Hepatocyte (in vitro differentiated cells): ENCODE data around the gene TAF1C. TPM values are rescaled to one million over a fixed set of nuclear protein-coding genes. Genes with fewer than 3 reads are reported as not detected.

Experiments used
- DNase-seq: peaks from one replicate; pipeline ENCODE4 v3.0.0-alpha.2; 2016; ENCODE audit warnings: low spot score
- H2AFZ ChIP-seq: fragments of 200-600 bp; sonication (generic); 2 replicates; pipeline ENCODE4 v1.6.0; 2016; ENCODE audit warnings: antibody characterized with exemption, mild to moderate bottlenecking
- H3K27ac ChIP-seq: fragments of 200-600 bp; sonication (generic); 2 replicates; pipeline ENCODE4 v1.5.1; 2016; ENCODE audit warnings: mild to moderate bottlenecking
- H3K27me3 ChIP-seq: fragments of 200-600 bp; sonication (generic); 2 replicates; pipeline ENCODE4 v1.6.1; 2016
- H3K36me3 ChIP-seq: fragments of 200-600 bp; sonication (generic); replicated peaks from 2 replicates; pipeline ENCODE4 v1.5.1; 2016; ENCODE audit warnings: low read depth; ENCODE audit not compliant: insufficient read depth
- H3K4me1 ChIP-seq: fragments of 200-600 bp; sonication (generic); 2 replicates; pipeline ENCODE4 v1.5.1; 2016; ENCODE audit warnings: mild to moderate bottlenecking, moderate library complexity; ENCODE audit not compliant: insufficient read depth
- H3K4me2 ChIP-seq: fragments of 200-600 bp; sonication (generic); 2 replicates; pipeline ENCODE4 v1.6.0; 2016
- H3K4me3 ChIP-seq: fragments of 200-600 bp; sonication (generic); 2 replicates; pipeline ENCODE4 v1.5.1; 2016; ENCODE audit warnings: mild to moderate bottlenecking
- H3K79me2 ChIP-seq: fragments of 200-600 bp; sonication (generic); 2 replicates; pipeline ENCODE4 v1.6.0; 2017; ENCODE audit warnings: mild to moderate bottlenecking
- H3K9me2 ChIP-seq: fragments of 200-600 bp; sonication (generic); replicated peaks from 2 replicates; pipeline ENCODE4 v1.6.0; 2017; ENCODE audit warnings: mild to moderate bottlenecking; ENCODE audit not compliant: insufficient read depth
- H3K9me3 ChIP-seq: fragments of 200-600 bp; sonication (generic); 2 replicates; pipeline ENCODE4 v1.5.1; 2016; ENCODE audit warnings: low read depth, mild to moderate bottlenecking
- H4K20me1 ChIP-seq: fragments of 200-600 bp; sonication (generic); 2 replicates; pipeline ENCODE4 v1.6.0; 2016; ENCODE audit warnings: mild to moderate bottlenecking; ENCODE audit not compliant: insufficient read depth, poor library complexity, severe bottlenecking
- EZH2 ChIP-seq: fragments of 200-600 bp; sonication (generic); IDR thresholded peaks from 2 replicates; pipeline ENCODE4 v1.6.1; 2016; ENCODE audit warnings: antibody characterized with exemption, mild to moderate bottlenecking, borderline replicate concordance
- EZH2phosphoT487 ChIP-seq: fragments of 200-600 bp; sonication (generic); IDR thresholded peaks from one replicate; pipeline ENCODE4 v1.6.1; 2018; ENCODE audit warnings: antibody characterized with exemption, mild to moderate bottlenecking, low read depth, moderate library complexity; ENCODE audit not compliant: unreplicated experiment, severe bottlenecking
- WGBS: methylation state at CpG from one replicate; pipeline ENCODE4 v1.1.6; 2016; ENCODE audit warnings: low lambda C conversion rate; ENCODE audit errors: missing lambda C conversion rate; 5-methylcytosine and 5-hydroxymethylcytosine counted together
- polyA plus RNA-seq: library from polyadenylated mRNA; unstranded; fragments of >200 nt; fragmentation: Nextera tagmentation; extraction: Ambion mirVana; gene quantifications from 2 replicates; pipeline ENCODE4 v1.2.1, GENCODE V29; 2016
- total RNA-seq: library from RNA; depleted of rRNA; stranded (reverse); fragments of >200 nt; gene quantifications from 2 replicates; pipeline ENCODE4 v1.2.3, GENCODE V29; 2014
- TF ChIP-seq, protein P1 (sequence below): fragments of 200-600 bp; sonication (generic); IDR thresholded peaks from 2 replicates; pipeline ENCODE4 v1.5.1; 2016; ENCODE audit warnings: antibody characterized with exemption, mild to moderate bottlenecking; ENCODE audit not compliant: poor library complexity

The TAF1C gene
- total and polyA plus RNA-seq, 2 experiments from 2014 or later, result 30.2 to 39.2 TPM

- Histone ChIP-seq H3K9me3 (no peaks in the 10 kb centered on the region), H3K9me2 (no peaks in the 10 kb centered on the region), H3K4me1 (peaks cover 6% of the 10 kb centered on the region), H3K4me2 (no peak overlapping the region), H3K4me3 (no peak overlapping the region), H4K20me1 (no peaks in the 10 kb centered on the region), H2AFZ (no peak overlapping the region), H3K27me3 (no peaks in the 10 kb centered on the region), H3K79me2 (no peaks in the 10 kb centered on the region), H3K36me3 (no peaks in the 10 kb centered on the region), H3K27ac (no peak overlapping the region)
- TF ChIP-seq, protein P1, sequence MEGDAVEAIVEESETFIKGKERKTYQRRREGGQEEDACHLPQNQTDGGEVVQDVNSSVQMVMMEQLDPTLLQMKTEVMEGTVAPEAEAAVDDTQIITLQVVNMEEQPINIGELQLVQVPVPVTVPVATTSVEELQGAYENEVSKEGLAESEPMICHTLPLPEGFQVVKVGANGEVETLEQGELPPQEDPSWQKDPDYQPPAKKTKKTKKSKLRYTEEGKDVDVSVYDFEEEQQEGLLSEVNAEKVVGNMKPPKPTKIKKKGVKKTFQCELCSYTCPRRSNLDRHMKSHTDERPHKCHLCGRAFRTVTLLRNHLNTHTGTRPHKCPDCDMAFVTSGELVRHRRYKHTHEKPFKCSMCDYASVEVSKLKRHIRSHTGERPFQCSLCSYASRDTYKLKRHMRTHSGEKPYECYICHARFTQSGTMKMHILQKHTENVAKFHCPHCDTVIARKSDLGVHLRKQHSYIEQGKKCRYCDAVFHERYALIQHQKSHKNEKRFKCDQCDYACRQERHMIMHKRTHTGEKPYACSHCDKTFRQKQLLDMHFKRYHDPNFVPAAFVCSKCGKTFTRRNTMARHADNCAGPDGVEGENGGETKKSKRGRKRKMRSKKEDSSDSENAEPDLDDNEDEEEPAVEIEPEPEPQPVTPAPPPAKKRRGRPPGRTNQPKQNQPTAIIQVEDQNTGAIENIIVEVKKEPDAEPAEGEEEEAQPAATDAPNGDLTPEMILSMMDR, result no peak
- TF ChIP-seq EZH2, result no peak
- no peak for TF ChIP-seq EZH2phosphoT487
- no peak for DNase-seq
- whole genome bisulfite sequencing, result 96% methylated on average over 3 of the region's 3 CpGs
These were observed 37.7 kb upstream of the TAF1C start for GRCh38 chr16:84224554-84224953.

- Histone ChIP-seq H3K4me1 (peaks cover 6% of the 10 kb centered on the region), H3K36me3 (no peaks in the 10 kb centered on the region), H4K20me1 (no peaks in the 10 kb centered on the region), H3K4me2 (no peak overlapping the region), H2AFZ (no peak overlapping the region), H3K27ac (no peak overlapping the region), H3K4me3 (no peak overlapping the region), H3K79me2 (no peaks in the 10 kb centered on the region), H3K9me2 (no peaks in the 10 kb centered on the region), H3K9me3 (no peaks in the 10 kb centered on the region), H3K27me3 (no peaks in the 10 kb centered on the region)
- no peak for DNase-seq
- 91% methylated on average over 4 of the region's 4 CpGs for WGBS
- TF ChIP-seq, protein P1, result no peak
- no peak for TF ChIP-seq EZH2
- no peak for TF ChIP-seq EZH2phosphoT487
These were observed 36.6 kb upstream of the TAF1C start for GRCh38 chr16:84223456-84223855.

DNA sequence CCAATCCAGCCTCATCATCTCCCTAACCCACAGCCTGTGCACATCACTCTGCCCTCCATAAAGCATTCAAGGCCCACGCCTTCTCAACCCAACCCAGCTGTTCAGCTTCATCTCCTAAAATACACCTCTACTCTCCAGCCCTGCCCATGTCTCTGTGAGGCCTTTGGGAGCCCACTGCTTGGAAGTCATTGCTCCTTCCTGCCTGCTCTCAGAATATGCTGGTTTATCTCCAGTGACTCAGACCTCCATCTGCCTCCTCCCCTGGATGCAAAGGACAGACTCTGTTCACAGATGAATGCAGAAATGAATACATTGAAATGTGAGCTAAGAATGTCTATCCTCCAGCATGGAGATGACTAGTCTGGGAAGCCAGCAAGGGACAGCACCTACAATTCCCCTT, 34.0 kb upstream of the TAF1C start:
- whole genome bisulfite sequencing, result 100% methylated on average over 1 of the region's 1 CpG
- no peak overlapping the region for H2AFZ ChIP-seq
- no peak for DNase-seq

More for the DNA sequence above, 34.0 kb upstream of the TAF1C start:
- Histone ChIP-seq H3K27ac (no peak overlapping the region), H3K4me3 (no peak overlapping the region), H3K9me3 (no peaks in the 10 kb centered on the region), H3K27me3 (no peaks in the 10 kb centered on the region), H4K20me1 (no peaks in the 10 kb centered on the region), H3K9me2 (no peaks in the 10 kb centered on the region), H3K79me2 (no peaks in the 10 kb centered on the region), H3K4me2 (no peak overlapping the region), H3K4me1 (no peaks in the 10 kb centered on the region), H3K36me3 (no peaks in the 10 kb centered on the region)
- no peak for TF ChIP-seq EZH2phosphoT487
- TF ChIP-seq, protein P1, result no peak
- no peak for TF ChIP-seq EZH2
